Measurements from ENCODE around the gene SDHC.

SDHC gene, protein sequence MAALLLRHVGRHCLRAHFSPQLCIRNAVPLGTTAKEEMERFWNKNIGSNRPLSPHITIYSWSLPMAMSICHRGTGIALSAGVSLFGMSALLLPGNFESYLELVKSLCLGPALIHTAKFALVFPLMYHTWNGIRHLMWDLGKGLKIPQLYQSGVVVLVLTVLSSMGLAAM

DNA sequence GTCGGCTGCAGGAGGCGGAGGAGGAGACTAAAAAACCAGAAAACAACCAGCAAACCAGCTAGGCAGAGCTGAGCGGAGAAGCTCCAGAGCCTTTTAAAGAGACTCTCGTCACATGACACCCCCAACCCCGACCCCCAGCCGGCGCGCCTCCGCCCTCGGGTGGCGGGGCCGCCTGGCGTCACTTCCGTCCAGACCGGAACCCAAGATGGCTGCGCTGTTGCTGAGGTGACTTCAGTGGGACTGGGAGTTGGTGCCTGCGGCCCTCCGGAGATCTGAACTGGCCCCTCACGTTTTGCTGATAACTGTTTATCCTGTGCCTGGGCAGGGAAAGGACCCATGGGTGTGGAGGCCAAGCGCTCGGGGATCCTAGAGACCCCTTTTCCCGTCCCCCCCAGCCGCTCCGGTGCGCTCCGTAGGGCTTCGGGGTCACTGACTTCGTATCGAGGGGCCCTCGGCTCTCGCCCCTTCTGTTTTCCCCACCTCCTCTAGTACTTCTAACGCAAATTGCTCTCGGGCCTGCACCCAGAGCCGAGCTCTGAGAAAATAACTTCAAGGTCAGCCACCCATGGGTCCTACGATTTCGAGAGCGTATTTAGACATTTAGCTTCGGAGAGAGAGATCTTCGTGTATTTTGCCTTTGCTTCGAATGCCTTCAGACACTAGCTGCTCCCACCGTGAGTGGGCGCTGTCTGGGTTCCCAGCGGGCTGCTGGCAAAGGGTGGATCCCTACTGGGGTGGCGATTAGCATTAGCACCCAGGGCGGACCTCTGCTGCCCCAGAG is at the start of gene SDHC:
SDHC (plus strand) TSS at position 181 of the 781 bp plus-strand sequence; CDS start at position 206, 25 bp downstream.
- peak; percentile 95 for DNase-seq (ENCODE audit: low spot score)

DNA sequence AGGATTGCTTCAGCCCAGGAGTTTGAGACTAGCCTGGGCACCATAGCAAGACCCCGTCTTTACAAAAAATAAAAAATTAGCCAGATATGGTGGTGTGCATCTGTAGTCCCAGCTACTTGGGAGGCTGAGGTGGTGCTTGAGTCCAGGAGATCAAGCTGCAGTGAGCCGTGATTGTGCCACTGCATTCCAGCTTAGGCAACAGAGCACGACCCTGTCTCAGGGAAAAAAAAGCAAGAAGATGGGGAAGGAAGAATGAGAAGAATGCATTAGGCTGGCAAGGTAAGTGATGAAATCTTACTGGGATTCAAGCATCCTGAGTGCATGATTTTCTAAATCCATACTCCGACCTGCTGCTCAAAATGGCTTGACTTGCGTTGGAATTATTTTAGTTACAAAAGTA is 48.9 kb upstream of the SDHC start:
- DNase-seq (ENCODE audit: low spot score) = no peak

DNA sequence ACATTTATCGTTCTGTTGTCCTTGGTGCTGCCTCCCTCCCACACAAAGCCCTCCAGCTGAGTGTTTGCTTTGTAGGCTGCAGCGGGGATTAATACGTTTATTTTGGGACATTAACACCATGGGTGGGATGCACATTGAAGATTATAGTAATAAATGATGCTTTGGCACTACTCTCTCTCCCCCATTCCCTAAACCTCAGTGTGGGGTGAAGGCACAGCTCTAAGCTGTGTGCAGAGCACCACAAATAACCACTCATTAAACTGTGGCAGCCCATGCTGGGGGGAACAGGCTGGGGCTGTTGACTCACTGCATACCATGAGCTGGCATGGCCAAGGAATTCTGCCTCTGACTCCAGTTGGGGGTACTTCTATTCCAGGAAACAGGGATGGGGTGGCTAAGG is 48.0 kb upstream of the SDHC start:
- DNase-seq (ENCODE audit: low spot score) = no peak

DNA sequence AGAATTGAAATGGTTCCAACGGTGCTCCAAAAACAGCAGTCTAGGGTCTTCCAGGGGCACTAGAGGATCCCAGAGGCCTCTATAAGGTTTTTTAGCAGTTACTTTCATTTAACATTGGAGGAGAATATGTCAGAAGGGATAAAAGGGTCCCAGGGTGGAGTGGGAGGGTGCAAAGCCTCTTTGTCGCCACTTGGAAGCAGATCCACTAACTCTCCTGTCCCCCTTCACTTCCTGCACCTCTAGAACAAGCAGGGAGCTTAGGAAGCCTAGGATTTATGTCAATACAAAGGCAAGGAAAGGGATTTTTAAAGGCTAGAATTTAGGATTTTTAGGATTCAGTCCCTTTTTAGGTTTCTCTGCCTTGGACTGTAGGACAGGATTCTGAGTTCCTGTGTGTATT is 47.3 kb upstream of the SDHC start:
- no peak for DNase-seq (ENCODE audit: low spot score)

DNA sequence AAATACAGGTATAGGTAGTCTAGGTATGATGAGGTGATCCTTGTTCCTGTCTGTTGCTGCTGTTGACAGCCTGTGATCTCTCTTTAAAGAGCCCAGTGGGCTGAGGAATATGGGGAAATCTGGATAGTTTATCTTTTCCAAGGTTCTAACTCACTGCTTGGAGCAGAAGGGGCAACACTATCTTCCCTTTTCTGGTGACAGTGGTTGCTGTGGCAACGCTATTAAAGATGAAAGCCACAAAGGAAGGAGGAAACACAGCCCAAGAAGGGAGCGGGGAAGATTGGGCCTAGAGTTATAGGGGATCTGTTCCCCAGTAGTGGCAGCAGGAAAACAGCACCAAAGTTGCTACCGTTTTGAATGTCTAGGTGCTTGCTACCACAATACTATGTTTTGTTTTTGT is 46.9 kb upstream of the SDHC start:
- DNase-seq (ENCODE audit: low spot score) = no peak

DNA sequence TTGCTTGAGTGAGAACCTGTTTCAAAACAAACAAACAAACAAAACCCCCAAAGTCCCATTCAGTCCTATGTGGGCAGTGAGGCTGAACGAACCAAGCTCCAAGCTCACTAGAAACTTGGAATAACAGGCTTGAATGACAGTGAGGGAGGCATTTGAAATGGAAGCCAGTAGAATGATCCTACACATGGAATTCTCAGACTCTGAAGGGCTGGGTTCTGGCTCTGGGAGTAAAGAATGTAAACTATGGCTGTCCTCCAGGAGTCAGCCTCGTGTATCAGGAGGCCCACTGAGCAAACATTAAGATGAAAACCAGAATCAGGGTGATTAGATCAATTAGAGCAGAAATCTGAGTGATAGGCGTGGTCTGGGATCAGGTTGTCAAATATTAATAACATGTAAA is 40.8 kb upstream of the SDHC start:
- no peak for DNase-seq (ENCODE audit: low spot score)

DNA sequence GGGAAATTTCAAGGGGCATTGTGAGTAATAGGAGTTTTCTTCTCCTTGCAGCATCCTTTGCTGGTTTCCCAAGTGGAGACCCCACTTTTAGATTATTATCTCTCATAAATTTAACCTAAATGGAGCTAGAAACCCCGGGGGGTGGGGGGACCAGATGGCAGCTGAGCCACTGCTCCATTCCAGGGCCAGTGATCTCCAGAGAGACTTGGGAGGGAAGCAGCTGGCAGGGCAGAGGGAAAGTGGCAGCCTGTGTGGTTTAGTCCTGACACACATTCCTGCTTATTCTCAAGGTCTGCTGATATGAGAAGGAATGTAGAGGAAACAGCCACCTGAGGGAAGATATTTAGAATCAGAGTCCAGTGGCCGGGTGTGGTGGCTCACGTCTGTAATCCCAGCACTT is 39.3 kb upstream of the SDHC start:
- DNase-seq (ENCODE audit: low spot score) = no peak

DNA sequence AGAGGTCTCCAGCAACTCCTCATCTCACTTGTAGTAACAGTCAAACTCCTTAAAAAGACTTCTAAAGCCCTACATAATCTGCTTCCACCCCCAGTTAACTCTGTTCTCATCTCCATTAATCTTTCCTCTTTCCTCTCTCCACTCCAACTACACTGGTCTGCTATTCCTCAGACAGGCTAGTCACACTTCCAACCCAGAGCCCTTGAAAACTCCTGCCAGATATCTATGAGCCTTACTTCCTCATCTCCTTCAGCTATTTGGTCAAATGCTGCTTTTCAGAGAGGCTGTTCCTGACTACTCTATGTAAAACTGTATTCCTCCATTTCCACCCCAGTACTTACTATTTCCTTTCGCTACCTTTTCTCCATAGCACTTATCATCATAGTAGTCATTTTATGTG is 31.2 kb upstream of the SDHC start:
- no peak for DNase-seq (ENCODE audit: low spot score)

DNA sequence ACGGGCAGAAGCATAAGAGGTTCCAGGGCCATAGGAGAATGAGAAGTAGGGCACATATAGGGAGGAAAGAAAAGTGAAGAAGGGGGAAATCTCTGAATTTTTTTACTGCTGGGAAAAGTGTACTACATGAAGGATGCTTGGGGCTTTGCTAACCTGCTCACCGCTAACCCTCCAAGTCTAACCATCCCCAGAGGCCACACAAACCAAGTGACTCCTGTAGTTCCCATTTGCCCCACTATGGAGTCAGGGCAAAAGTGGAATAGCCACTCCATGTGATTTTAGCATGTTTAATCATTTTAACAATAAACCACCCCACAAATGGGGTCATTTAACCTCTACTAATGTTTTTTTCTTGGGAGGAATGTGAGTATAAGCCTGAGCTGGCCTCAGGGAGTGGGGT is 29.1 kb upstream of the SDHC start:
- DNase-seq (ENCODE audit: low spot score) = no peak

DNA sequence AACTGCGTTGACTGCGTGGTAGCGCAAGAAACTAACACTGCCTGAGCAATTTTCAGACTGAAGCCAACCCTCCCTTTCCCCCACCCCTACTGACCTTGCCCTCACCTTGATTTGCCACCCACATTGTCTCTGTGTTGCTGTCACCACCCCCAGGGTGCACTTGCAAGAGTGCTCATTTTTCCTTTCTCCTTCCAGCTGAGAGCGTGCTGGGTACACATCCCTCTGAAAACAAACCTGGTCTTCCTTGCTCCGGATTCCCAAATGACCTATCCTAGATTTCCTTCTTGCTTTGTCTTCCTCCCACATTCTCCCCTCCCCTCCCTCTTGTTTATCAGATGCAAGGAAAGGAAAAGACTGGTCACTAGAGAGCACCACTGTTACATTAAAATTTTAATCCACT is 28.7 kb upstream of the SDHC start:
- no peak for DNase-seq (ENCODE audit: low spot score)

DNA sequence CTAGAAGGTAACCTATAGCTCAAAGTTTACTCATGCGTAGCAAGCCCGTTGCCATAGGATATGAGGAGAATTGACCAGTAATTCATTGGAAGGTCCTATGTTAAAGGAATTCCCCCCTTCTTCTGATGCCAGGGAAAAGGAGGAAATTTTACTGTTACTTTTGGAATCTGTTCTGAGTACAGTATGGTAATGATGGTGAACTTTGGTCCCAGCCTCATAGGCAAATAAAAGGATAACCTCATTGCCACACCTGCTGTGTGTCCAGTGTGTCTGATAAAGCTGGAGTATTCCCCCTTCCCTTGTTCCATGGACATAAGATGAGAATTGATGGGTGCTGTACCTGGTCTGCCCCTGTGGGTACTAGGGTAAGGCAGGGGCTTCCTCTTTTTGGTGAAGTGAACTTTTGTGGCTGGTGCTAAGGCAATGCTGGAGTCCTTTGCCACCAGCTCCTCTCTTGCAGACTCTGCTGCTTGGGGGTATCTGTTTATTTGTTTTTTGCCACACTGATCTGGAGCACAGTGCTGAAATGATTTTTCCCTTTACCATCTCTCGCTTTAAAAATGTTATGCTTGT is 26.6 kb upstream of the SDHC start:
- no peak for DNase-seq (ENCODE audit: low spot score)

DNA sequence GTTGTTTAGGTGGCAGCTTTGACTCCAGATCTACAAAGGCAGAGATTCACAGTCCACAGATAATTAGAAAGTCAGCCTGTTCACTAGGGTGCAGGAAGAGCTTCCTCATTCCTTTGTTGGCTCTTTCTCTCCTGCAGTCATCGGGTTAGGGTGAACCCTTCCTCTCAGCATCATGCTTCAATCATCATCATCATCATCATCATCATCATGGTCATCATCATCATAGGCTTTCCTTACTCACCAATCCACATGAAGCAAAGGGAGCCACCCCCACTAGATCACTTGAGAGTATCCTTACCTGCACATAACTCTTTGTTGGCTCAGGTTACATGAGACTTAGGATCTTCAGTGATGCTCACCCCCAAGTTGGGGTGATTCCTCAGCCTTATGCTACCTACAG is 23.4 kb upstream of the SDHC start:
- no peak for DNase-seq (ENCODE audit: low spot score)

DNA sequence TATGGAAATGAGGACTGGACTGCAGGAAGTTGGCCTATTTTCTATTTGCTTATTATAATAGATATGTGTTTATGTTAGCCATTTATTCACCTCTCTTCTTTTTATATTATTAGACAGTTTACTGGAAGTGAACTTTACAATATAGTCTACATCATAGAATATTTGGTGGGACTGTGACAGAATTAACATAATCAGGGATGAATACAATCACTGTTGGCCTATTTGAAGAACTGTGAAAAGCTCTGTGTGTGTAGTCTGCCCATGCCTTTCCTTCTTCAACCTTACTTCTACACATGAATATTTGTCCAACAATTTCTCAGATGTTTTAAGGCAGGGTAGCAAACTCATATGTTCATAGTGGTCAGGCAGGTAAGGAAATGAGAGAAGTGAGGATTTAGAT is 16.8 kb upstream of the SDHC start:
- DNase-seq (ENCODE audit: low spot score) = no peak

DNA sequence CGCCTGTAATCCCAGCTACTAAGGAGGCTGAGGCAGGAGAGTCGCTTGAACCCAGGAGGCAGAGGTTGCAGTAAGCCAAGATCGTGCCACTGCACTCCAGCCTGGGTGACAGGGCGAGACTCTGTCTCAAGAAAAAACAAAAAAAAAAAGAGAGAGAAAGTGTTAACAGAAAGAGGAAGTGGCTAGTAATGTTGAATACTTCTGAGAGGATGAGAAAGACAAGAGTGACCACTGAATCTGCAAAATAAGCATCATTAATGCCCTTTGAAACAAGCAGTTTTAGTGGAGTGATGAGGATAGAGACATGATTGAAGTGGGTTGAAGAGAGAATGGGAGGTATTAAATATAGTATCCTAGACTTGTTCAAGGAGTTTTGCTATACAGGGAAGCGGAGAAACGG is 16.1 kb upstream of the SDHC start:
- no peak for DNase-seq (ENCODE audit: low spot score)

DNA sequence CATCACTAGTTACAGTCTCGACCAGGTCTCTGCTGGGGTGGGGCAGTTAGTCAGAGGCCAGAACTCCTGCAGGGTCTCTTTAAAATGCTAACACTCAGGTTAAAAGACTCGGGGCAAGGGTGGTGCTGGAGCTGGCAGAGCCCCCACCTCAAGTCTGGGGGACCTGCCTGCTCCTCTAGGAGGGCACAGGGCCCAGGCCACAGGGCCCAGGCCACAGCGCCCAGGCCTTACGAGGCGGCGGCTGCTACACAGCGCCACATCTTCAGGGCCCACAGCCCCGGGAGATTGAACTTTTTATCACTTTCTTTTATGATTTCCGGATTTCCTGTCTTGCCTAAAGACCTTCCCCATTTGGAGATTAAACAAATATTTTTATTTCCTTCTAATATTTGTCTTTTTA is 14.8 kb upstream of the SDHC start:
- no peak for DNase-seq (ENCODE audit: low spot score)

DNA sequence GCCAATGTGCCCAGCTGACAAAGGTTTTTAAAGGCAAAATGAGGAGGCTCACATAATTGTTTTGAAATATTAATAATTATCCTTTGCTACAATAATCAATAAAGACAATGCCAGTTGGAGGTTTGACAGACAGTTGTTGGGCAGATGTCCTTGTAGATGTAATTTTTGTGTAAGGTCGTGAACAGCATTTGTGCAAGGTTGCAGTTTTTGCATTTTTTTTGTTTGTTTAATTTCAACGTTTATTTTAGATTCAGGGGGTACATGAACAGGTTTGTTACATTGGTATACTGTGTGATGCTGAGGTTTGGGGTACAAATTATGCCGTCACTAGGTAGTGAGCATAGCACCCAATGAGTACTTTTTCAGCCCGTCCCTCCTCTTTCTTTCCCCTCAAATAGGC is 13.7 kb upstream of the SDHC start:
- no peak for DNase-seq (ENCODE audit: low spot score)

DNA sequence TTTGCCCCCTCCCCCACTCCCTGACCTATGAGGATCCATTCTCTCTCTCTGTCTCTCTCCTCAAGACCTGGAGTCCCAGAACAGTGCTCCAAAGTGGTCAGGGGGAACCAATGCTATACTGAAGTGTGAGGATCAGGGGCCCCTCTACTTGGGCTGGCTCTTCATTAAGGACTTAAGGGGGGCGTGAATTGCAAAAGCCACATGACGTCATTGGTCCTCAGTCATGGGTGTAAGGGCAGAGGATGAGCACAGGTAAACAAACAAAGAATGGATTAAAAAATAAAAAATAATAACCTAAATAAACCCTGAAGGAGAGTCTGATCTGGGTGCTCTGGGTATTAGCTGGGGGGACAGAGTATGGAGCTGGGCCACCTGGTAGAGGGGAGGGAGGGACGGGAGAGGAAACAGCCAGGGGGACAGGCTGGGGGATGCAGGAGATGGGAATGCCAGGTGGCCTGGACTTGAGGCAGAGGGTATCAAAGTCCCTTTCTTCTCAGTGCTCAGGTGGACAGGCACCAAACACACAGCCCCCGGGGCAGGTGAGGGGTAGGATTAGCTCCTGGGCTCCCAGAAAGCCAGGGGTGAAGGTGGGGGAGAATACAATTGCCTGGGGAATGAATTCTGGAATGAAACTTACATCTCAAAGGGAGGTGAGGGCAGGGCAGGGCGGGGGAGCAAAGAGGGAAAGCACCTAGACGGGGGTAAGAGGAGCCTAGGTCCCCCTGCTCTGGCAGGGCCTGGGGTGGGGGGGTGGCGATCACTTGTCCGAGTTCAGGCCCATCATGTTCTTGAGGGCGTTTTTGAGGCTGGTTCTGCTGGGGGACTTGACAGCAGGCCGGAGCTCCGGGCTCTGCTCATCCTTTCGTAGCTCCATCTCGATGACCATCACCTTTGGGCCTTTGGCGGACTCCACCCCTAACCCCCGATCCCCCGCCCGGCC is 9.0 kb upstream of the SDHC start:
- no peak for DNase-seq (ENCODE audit: low spot score)

DNA sequence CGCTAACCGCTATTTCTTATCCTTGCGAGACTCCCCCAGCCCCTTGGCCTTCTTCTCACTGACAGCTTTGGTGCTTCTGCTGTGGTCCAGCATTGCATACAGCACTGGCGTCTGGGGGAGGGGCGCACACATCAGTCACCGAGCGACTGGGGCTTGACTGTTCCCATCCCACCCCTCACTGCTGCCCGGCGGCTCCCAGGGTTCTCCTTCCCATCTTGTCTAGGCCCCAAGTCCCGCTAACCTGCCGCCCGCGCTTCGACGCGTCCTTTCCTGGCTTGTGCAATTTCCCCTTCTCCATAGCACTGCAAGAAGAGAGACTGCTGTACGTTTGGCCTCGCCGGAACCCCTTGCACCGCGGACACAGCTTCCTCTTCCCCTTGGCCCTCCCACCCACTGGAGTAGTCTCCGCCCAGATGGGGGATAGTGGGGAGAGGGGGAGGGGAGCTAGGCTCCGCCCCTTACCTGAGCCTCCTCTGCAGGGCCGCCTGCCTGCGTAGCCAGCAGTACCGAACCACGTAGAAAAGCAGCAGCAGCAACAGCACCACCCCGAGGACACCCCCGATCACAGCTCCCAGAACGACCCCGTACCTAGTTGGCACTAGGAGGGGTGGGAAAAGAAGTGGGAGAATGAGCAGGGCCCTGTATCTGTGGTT is 8.2 kb upstream of the SDHC start:
- no peak for DNase-seq (ENCODE audit: low spot score)

DNA sequence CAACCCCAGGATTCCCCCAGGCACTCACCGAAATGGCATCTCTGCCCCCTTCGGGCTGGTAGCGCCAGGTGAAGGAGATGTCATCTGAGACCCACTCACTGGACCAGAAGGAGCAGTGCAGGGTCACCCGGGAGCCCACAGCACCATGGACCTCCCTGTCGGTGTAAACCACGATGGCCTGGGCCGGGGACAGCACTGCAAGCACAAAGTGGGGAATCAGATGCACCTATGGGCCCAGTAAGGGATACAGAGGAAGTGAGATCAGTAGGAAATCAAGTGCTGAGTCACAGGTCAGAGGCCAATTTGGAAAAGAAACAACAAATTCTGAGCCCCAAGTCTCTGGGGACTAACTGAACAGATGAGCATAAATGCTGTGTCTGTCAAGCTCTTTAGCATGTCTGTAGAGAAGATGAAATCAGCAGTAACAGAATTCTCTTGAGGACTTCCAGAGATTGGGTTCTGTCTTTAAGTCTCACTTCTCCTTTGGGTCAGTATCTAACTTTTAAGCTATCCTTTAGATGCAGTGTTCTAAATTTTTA is 6.9 kb upstream of the SDHC start:
- DNase-seq (ENCODE audit: low spot score) = peak; percentile 98

DNA sequence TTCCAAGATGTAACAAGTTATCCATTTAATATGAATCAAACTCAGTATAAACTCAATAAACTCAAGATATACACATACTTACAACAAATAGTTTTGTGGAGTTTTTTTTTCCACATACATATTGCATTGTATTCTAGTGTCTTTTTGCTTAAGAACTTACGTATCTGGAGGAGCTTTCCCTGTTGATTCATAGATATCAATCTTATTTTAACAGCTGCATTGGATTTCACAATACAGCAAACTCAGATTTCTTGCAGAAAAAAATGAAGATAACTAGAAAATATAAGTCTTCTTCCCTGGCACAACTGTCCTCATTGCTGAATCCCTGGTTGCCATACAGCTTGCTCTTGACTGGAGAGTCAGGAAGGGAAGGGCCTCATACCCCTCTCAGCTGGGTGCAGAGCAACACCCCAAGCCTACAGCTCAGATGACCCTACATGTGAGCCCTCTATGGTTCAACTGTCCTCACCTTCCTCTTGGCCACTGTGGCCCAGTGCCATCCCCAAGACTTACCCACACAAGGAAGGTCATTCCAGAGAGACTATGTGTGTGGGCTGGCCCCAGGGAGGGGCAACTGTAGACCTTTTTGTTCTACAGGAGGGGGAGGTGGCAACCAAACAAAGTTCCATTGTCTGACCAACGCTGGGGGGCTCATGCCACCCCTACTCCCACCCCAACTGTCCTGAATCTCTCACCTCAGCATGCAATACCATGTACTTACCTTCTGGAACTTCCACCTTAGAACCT is 6.1 kb upstream of the SDHC start:
- peak; percentile 80 for DNase-seq (ENCODE audit: low spot score)

DNA sequence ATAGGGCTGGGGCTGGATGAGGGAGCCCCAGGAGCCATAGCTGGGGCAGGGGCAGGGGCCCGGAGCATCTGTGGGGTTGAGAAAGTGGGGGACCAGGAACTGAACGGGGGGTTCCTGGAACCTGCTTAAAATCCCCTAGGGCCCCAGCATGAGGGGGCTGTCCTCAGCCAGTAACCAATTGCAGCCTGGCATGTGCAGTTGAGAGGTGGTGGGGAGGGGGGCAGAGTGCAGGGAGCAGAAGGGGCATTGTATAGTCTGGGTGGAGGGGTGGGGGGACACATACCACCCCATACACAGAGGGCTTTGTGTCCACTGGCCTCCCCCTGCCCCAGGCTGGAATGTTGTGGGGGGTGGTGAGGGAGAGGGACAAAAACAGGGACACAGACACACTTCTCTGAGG is 4.3 kb upstream of the SDHC start, which contains the start of gene MPZ:
MPZ (minus strand) TSS at position 101 of the 400 bp plus-strand sequence; CDS start at position 38, 63 bp downstream.
- no peak for DNase-seq (ENCODE audit: low spot score)
